Non-pigmented ciliary epithelial cell (primary cell): ENCODE data around the gene HACL1.
"Not testable (repeated sequence)": the region's sequence is repeated elsewhere in the genome, so short reads cannot be mapped to it uniquely, and the experiment has no call there.

ENCODE experiments used
- DNase-seq: peaks from one replicate; pipeline ENCODE4 v3.0.0-alpha.2; 2010; ENCODE audit warnings: low read depth

HACL1 gene

GRCh38 chr3:15579051-15579450, 22.3 kb downstream of the HACL1 start:
- no peak for DNase-seq

DNA sequence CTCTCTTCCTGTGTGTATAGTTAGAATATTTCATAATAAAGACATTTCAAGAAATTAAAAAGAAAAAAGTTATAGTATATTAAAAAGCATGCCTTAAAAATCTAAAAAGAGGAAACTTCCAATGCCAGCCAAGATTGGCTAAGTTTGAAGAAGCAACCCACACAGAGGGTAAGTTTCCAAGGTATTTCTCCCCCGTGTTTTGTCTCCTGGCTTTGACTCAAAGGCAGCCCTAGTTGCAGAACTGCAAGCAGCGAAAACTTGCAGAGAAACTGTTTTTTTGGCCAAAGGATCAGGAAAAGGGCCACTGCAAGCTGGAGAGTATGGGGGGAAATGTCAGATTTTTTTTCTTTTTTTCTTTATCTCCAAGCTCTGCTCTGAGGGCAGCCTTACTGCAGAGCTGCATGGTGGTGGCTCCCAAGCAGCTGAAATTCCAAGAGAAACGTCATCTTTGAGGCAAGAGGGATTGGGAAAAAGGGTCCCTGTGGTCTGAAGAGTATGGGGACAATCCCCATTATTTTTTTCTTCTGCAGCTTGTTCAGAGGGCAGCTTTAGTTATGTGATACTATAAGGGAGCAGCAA, 23.0 kb downstream of the HACL1 start:
- DNase-seq, result no peak

DNA sequence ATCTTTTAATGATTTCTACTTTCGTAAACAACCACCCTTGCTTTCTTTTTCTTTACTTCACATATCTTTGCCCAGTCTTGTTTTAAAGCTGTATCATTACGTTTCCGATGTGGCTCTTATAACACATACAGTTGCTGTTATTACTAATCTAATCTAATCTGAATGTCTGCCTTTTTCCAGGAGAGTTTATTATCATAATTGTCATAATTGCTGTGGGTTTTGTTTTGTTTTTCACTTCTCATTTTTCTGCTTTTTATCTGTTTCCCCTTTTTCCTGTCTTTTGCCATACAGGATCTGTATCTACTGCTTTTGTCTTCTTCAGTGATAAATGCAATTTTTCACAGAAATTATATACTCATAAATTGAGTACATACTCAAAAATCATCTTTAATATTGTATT, 24.9 kb downstream of the HACL1 start:
- no peak for DNase-seq

DNA sequence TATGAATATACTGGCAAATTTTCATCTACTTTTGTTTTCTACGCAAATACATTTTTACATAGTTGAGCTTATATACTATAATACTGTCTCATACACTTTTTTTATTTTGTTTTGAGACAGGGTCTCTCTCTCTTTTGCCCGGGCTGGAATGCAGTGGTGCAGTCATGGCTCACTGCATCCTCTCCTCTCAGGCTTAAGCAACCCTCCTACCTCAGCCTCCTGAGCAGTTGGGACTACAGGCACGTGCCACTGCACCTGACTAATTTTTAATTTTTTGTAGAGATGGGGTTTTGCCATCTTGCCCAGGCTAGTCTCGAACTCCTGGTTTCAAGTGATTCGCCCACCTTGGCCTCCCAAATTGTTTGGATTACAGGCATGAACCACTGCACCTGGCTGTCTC, 25.9 kb downstream of the HACL1 start:
- no peak for DNase-seq

GRCh38 chr3:15572138-15572537, 29.2 kb downstream of the HACL1 start:
- DNase-seq, result no peak

- DNase-seq, result no peak
Observed at GRCh38 chr3:15563190-15563589, 38.2 kb downstream of the HACL1 start.

DNA sequence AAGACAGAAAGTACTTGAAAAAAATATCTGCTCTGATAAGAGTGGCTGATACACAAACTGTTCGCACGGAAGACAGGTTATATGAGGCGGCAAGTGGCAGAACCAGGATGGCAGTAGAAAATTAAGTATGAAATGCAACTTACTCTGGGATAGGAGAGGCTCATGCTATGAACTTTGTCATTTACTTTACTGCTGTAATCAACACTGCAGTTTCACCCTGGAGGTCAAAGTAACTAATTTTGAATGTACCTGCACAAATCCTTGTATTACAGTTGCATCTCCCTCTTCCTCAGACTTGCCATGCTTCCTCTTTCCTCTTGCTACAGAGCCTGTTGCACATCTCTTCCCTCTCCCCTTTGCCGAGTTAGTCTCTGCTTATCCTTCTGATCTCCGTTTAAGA, 38.8 kb downstream of the HACL1 start:
- DNase-seq, result no peak

- no peak for DNase-seq
Observed at GRCh38 chr3:15558581-15558980, 42.8 kb downstream of the HACL1 start.

DNA sequence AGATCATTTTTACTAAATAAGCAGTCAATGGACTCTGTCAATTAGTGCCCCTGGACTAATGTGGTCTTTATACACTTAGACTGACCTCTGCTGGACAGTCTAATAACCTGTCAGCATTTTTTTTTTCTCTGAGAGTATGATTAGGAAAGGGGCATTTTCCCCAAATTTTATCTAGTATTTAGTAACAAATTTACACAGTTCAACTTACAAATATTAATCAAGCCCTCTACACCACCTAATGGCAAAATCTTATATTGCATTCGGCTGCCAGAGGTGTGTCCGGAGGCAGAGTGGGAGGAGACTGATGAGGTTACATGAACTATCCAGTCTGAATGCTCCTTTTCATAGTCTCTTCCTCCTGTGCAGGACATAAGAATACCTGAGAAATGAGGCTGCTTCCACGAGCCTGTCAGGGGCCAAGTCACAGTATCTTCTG, 43.8 kb downstream of the HACL1 start:
- DNase-seq, result peak; percentile 60

DNA sequence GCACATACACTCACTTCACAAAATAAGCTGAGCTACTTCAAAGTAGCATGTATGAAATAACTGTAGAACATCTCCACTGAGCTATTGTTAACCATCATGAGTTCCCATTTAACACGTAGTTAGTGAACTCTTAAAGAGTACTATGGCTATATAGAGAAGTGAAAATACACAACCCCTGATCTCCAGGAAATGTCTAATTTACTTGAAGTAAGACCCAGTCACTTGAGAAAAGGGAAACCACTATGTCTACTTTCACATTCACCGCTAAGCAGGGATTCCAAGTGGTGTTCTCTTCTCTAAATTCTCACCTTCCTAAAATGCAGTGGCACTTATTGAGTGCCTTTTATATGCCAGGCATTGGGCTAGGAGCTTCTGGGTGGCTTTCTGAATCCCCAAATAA, 44.9 kb downstream of the HACL1 start:
- no peak for DNase-seq

DNA sequence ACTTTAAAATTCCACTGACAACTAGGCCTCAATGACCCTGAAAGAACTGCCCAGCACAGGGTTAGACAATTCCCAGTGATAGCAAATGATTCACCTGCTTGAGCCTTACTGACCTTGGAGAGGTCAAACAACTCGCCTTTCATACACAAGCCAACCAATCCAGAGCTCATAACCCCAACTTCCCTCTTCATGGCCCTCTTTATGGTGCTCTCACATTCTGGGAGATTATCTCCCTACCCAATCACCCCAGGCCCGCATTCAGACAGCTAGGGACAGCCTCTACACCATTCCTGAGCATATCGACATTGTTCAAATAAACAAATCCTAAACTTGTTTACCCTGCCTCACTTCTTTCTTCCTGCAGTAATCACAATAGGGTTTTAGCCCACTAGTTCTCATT, 47.6 kb downstream of the HACL1 start:
- DNase-seq, result no peak

DNA sequence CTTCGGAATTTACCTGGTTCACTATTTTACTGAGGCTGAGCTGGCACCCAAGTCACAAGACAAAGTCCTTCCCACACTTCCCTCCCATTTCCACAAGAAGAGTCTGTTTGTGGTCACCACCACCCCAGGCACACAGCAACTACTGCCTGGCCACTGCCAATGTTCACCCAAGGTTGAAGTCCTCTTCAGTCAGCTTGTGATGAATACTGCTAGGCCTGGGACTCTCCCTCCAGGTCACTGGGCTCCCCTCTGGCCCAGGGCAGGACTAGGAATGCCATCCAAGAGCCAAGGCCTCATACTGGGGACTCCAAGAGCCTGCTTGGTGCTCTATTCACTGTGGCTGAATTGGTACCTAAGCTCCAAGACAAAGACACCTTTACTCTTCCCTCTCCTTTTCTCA, 49.5 kb downstream of the HACL1 start:
- DNase-seq, result no peak

DNA sequence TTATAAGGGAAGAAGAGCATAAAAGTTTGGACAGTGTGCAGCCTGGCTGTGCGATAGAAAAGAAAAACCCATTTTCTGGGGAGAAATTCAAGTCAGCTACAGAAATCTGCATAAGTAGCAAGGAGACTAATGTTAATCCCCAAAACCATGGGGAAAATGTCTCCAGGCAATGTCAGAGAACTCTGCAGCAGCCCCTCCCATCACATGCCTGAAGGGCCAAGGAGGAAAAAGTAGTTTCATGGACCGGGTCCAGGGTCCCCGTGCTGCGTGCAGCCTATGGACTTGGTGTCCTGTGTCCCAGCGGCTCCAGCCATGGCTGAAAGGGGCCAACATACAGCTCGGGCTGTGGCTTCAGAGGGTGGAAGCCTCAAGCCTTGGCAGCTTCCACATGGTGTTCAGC, 51.5 kb downstream of the HACL1 start:
- no peak for DNase-seq

GRCh38 chr3:15542614-15543013, 58.8 kb downstream of the HACL1 start:
- no peak for DNase-seq

GRCh38 chr3:15541371-15541770, 60.0 kb downstream of the HACL1 start:
- DNase-seq, result no peak

GRCh38 chr3:15539066-15539465, 62.3 kb downstream of the HACL1 start:
- no peak for DNase-seq

DNA sequence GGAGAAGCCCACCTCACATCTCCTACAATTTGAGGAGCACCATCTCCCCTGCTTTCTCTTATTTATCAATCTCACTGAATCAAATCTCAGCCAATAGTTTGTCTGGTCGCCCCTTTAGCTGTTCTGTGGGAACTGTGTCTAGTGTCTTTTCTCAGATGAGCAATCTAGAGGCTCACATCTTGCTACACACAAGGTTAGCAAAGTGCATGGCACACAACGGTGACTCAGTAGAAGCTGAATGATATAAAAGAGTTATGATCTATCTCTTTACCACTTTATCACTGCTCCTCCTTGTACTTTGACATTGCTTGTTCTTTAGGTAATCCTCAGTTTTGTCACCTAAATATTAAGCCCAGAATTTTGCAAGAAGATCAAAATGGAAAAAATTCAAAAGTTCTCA, 63.0 kb downstream of the HACL1 start:
- DNase-seq, result no peak

DNA sequence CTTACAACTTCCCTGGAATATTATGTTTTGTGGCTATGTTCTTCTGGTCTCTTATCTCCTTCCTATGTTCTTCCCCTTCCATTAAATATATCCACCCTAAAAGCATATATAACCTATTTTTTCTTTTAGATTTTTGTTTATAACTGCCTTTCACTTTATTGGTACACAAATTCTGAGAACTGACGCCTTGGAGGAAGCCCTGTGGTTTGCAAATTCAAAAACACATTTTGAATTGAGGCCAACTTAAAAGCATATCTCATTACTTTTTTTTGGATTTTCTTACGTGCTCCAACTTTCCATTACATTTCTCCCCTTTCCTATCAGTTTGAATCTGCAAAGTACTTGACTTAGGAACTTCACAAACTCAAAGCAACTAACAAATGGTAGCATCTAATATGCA, 64.5 kb downstream of the HACL1 start:
- no peak for DNase-seq

- DNase-seq, result no peak
Observed at GRCh38 chr3:15535732-15536131, 65.6 kb downstream of the HACL1 start.

DNA sequence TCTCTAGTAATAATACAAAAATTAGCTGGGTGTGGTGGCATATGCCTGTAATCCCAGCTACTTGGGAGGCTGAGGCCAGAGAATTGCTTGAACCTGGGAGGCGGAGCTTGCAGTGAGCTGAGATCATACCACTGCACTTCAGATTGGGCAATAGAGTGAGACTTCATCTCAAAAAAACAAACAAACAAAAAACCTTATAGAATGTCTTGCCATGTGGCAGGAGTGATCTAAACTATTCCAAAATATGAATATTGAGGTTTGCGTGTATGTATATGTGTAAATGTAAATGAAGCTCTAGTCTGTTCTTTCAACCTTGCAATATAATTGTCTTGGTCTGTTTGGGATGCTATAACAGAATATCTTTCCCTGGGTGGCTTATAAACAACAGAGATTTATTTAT, 68.8 kb downstream of the HACL1 start:
- not testable (repeated sequence) for DNase-seq

- no peak for DNase-seq
Observed at GRCh38 chr3:15531346-15531745, 70.0 kb downstream of the HACL1 start.

- no peak for DNase-seq
Observed at GRCh38 chr3:15528854-15529537, 72.4 kb downstream of the HACL1 start.

DNA sequence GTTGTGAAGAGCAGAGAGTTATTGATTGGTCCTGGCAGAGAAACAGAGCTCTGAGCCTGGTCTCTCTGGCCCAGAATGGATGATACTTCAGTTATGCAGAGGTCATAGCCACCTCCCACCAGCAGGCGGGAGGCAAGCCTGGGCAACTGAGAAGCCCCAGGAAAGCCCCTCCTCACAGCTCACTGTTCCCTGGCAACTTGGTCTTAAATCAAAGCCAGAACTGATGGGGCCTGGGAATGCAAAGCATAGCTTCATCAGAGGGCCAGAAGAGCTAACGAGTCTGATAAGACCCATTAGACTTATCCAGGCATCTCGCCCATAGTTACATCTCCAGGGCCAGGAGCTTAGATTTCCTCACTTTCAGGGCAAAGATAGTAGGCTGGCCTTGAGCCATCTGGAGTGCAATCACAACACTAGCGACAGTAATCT, 74.3 kb downstream of the HACL1 start:
- DNase-seq, result no peak

GRCh38 chr3:15525790-15526189, 75.6 kb downstream of the HACL1 start:
- no peak for DNase-seq
